Keratinocyte (primary cell): ENCODE measurements around the gene MAGI3. TPM values are rescaled to one million over a fixed set of nuclear protein-coding genes. Genes with fewer than 3 reads are reported as not detected.
A peak's percentile ranks its signal among the peaks of the same experiment; 100 is the strongest.

Source experiments
- DNase-seq: peaks from one replicate; pipeline ENCODE4 v3.0.0-alpha.2; 2011; ENCODE audit warnings: low read depth, missing footprints, low spot score
- FAIRE-seq: peaks from 2 replicates; lab custom pipeline; 2011; peaks lifted over from hg19 to GRCh38; lab: Jason Lieb, UNC
- H2AFZ ChIP-seq: 2 replicates; pipeline ENCODE4 v1.6.0; 2012; ENCODE audit warnings: low read length, control low read depth, inconsistent platforms; ENCODE audit not compliant: control insufficient read depth
- H3K27ac ChIP-seq: 2 replicates; pipeline ENCODE4 v1.5.1; 2011; ENCODE audit warnings: low read length; ENCODE audit not compliant: control insufficient read depth, insufficient read depth
- H3K27me3 ChIP-seq: 3 replicates; pipeline ENCODE4 v1.6.0; 2011; ENCODE audit warnings: low read length; ENCODE audit not compliant: control insufficient read depth, insufficient read depth; ENCODE audit errors: extremely low read depth
- H3K36me3 ChIP-seq, 2 experiments: 2 replicates in 1 of 2; 3 replicates in 1 of 2; pipeline ENCODE4 v1.5.1; 2011; ENCODE audit warnings: low read length in 2 of 2, mild to moderate bottlenecking in 1 of 2; ENCODE audit not compliant: control insufficient read depth in 2 of 2, insufficient read depth in 2 of 2; ENCODE audit errors: extremely low read depth in 1 of 2
- H3K4me1 ChIP-seq: 3 replicates; pipeline ENCODE4 v1.5.1; 2011; ENCODE audit warnings: low read length; ENCODE audit not compliant: control insufficient read depth, insufficient read depth; ENCODE audit errors: extremely low read depth
- H3K4me2 ChIP-seq: 3 replicates; pipeline ENCODE4 v1.6.0; 2011; ENCODE audit warnings: low read depth, low read length; ENCODE audit not compliant: control insufficient read depth, insufficient read depth; ENCODE audit errors: extremely low read depth
- H3K4me3 ChIP-seq, 3 experiments: fragments of 200-600 bp in 1 of 3; sonication (generic) in 1 of 3; 2 replicates in 2 of 3; 3 replicates in 1 of 3; pipeline ENCODE4 v1.5.1; 2011 to 2016; ENCODE audit warnings: low read length in 3 of 3, mild to moderate bottlenecking in 3 of 3, control low read depth in 2 of 3, inconsistent platforms in 1 of 3, low read depth in 1 of 3, mixed read lengths in 1 of 3, mixed run types in 1 of 3, moderate library complexity in 1 of 3; ENCODE audit not compliant: control insufficient read depth in 2 of 3, insufficient read depth in 2 of 3; ENCODE audit errors: extremely low read depth in 1 of 3
- H3K79me2 ChIP-seq: 2 replicates; pipeline ENCODE4 v1.6.0; 2012; ENCODE audit warnings: low read length; ENCODE audit not compliant: control insufficient read depth, insufficient read depth
- H3K9ac ChIP-seq: 3 replicates; pipeline ENCODE4 v1.6.0; 2011; ENCODE audit warnings: low read length; ENCODE audit not compliant: control insufficient read depth, insufficient read depth; ENCODE audit errors: extremely low read depth
- H3K9me1 ChIP-seq: 3 replicates; pipeline ENCODE4 v1.6.0; 2011; ENCODE audit warnings: low read length; ENCODE audit not compliant: control insufficient read depth, insufficient read depth; ENCODE audit errors: extremely low read depth
- H3K9me3 ChIP-seq: 2 replicates; pipeline ENCODE4 v1.5.1; 2012; ENCODE audit warnings: low read depth, low read length; ENCODE audit not compliant: control insufficient read depth
- H4K20me1 ChIP-seq: 3 replicates; pipeline ENCODE4 v1.6.0; 2011; ENCODE audit warnings: low read length; ENCODE audit not compliant: control insufficient read depth, insufficient read depth; ENCODE audit errors: extremely low read depth
- EZH2 ChIP-seq: IDR thresholded peaks from one replicate; pipeline ENCODE4 v1.6.1; 2012; ENCODE audit warnings: inconsistent platforms, mild to moderate bottlenecking, low read length, moderate library complexity
- dilution Hi-C: fragments of 300-500 bp; cut with MboI; formaldehyde crosslinking; loops from one replicate; pipeline ENCODE4 v1.7.0; 2020; ENCODE audit warnings: low sequenced_read_pairs; ENCODE audit not compliant: extremely low pct_ligation_motif_present
- polyA plus RNA-seq, 5 experiments: library from polyadenylated mRNA; depleted of rRNA in 3 of 5; stranded (reverse) in 3 of 5; stranded (forward) in 1 of 5; unstranded in 1 of 5; fragments of >200 nt; gene quantifications; 1 replicate in 1 of 5; 2 replicates in 3 of 5; 3 replicates in 1 of 5; pipeline versions ENCODE4 v1.2.1 to v1.2.3, GENCODE V29; 2011 to 2012; ENCODE audit warnings: missing spikeins in 2 of 5, low read depth in 1 of 5, low replicate concordance in 1 of 5
- TF ChIP-seq, protein P1 (sequence below), 3 experiments: IDR thresholded peaks in 1 of 3; conservative IDR thresholded peaks in 1 of 3; optimal IDR thresholded peaks in 1 of 3; 2 replicates in 2 of 3; 3 replicates in 1 of 3; pipeline versions ENCODE3 to v1.5.1; 2011; ENCODE audit warnings: low read length in 3 of 3, mild to moderate bottlenecking in 3 of 3, moderate library complexity in 2 of 3, control low read depth in 1 of 3, inconsistent platforms in 1 of 3; ENCODE audit not compliant: insufficient read depth in 2 of 3; ENCODE audit errors: extremely low read depth in 1 of 3

The MAGI3 gene
- polyA plus RNA-seq, 1 donor (not counting 4 experiments of a cell fraction or from before 2014, with no cell fraction given) = 3.2 TPM

DNA sequence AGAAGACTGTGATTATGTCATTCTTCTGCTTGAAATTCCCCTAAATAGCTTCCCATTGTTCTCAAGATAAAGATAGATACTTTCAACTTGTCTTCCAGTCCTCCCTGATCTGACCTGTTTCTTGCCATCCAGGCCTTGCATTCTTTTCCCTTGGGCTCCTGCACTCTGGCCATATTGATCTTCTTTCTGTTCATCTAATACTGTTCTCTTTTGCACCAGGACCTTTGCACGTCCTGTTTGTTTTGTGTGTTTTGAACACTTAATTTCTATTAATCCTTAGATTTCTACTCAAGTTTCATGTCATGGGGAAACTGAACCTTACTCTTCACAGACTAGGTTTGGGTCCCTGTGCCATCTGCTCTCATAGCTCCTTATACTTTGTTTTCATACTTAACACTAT is 65.1 kb downstream of the MAGI3 start:
- no peak overlapping the region for H3K4me2 ChIP-seq
- no peak for TF ChIP-seq EZH2
- TF ChIP-seq, protein P1, sequence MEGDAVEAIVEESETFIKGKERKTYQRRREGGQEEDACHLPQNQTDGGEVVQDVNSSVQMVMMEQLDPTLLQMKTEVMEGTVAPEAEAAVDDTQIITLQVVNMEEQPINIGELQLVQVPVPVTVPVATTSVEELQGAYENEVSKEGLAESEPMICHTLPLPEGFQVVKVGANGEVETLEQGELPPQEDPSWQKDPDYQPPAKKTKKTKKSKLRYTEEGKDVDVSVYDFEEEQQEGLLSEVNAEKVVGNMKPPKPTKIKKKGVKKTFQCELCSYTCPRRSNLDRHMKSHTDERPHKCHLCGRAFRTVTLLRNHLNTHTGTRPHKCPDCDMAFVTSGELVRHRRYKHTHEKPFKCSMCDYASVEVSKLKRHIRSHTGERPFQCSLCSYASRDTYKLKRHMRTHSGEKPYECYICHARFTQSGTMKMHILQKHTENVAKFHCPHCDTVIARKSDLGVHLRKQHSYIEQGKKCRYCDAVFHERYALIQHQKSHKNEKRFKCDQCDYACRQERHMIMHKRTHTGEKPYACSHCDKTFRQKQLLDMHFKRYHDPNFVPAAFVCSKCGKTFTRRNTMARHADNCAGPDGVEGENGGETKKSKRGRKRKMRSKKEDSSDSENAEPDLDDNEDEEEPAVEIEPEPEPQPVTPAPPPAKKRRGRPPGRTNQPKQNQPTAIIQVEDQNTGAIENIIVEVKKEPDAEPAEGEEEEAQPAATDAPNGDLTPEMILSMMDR (optimal IDR thresholded peaks at IDR 0.05 in 1 of 3, IDR thresholded peaks at IDR 0.05 in 1 of 3, conservative IDR thresholded peaks at IDR 0.05 in 1 of 3; ENCODE audit: extremely low read depth in 1 of 3, insufficient read depth in 2 of 3, low read length in 3 of 3) = no peak
- H3K9me1 ChIP-seq = no peaks in the 10 kb centered on the region
- H3K79me2 ChIP-seq = peaks cover 2% of the 10 kb centered on the region
- no peak overlapping the region for H3K27ac ChIP-seq
- peaks cover 20% of the 10 kb centered on the region for H3K4me1 ChIP-seq
- H4K20me1 ChIP-seq = no peaks in the 10 kb centered on the region
- FAIRE-seq = no peak
- no peak for DNase-seq
- no peak overlapping the region for H3K9ac ChIP-seq
- no peaks in the 10 kb centered on the region for H3K27me3 ChIP-seq
- dilution Hi-C loops = no loop called here
- no peak overlapping the region for H3K4me3 ChIP-seq
- H2AFZ ChIP-seq = no peak overlapping the region
- H3K9me3 ChIP-seq = no peaks in the 10 kb centered on the region
- no peaks in the 10 kb centered on the region for H3K36me3 ChIP-seq

GRCh38 chr1:113456967-113457366 is 66.7 kb downstream of the MAGI3 start:
- peak; percentile 91 for FAIRE-seq
- DNase-seq = peak; percentile 44
- Histone ChIP-seq H3K27me3 (no peaks in the 10 kb centered on the region), H3K4me3 (peak overlapping the region in 2 of 3 experiments; percentile 30 to 47), H2AFZ (no peak overlapping the region), H3K9me1 (no peaks in the 10 kb centered on the region), H3K4me2 (peak overlapping the region; percentile 79), H3K9ac (no peak overlapping the region), H3K79me2 (peaks cover 2% of the 10 kb centered on the region), H3K36me3 (no peaks in the 10 kb centered on the region), H3K4me1 (peaks cover 20% of the 10 kb centered on the region), H3K9me3 (no peaks in the 10 kb centered on the region), H3K27ac (peak overlapping the region; percentile 62), H4K20me1 (no peaks in the 10 kb centered on the region)
- dilution Hi-C loops = no loop called here
- no peak for TF ChIP-seq EZH2
- TF ChIP-seq, protein P1 (optimal IDR thresholded peaks at IDR 0.05 in 1 of 3, IDR thresholded peaks at IDR 0.05 in 1 of 3, conservative IDR thresholded peaks at IDR 0.05 in 1 of 3; ENCODE audit: extremely low read depth in 1 of 3, insufficient read depth in 2 of 3, low read length in 3 of 3) = no peak
